ES-I3 (cell line): ENCODE measurements around the gene KRTAP10-7.
"Not testable (repeated sequence)": the region's sequence is repeated elsewhere in the genome, so short reads cannot be mapped to it uniquely, and the experiment has no call there.

Source experiments
- H3K36me3 ChIP-seq: 2 replicates; pipeline ENCODE4 v1.6.1; 2013; ENCODE audit warnings: mild to moderate bottlenecking, low read length, control low read depth, moderate library complexity; ENCODE audit not compliant: insufficient read depth
- H3K4me1 ChIP-seq: 2 replicates; pipeline ENCODE4 v1.6.1; 2013; ENCODE audit warnings: mild to moderate bottlenecking, control low read depth, low read length; ENCODE audit not compliant: insufficient read depth
- H3K9ac ChIP-seq: 2 replicates; pipeline ENCODE4 v1.6.1; 2013; ENCODE audit warnings: low read depth, mild to moderate bottlenecking, low read length, moderate library complexity
- H3K9me3 ChIP-seq: 2 replicates; pipeline ENCODE4 v1.6.1; 2013; ENCODE audit warnings: mild to moderate bottlenecking, low read length, moderate library complexity; ENCODE audit not compliant: control insufficient read depth, insufficient read depth

KRTAP10-7 gene

DNA sequence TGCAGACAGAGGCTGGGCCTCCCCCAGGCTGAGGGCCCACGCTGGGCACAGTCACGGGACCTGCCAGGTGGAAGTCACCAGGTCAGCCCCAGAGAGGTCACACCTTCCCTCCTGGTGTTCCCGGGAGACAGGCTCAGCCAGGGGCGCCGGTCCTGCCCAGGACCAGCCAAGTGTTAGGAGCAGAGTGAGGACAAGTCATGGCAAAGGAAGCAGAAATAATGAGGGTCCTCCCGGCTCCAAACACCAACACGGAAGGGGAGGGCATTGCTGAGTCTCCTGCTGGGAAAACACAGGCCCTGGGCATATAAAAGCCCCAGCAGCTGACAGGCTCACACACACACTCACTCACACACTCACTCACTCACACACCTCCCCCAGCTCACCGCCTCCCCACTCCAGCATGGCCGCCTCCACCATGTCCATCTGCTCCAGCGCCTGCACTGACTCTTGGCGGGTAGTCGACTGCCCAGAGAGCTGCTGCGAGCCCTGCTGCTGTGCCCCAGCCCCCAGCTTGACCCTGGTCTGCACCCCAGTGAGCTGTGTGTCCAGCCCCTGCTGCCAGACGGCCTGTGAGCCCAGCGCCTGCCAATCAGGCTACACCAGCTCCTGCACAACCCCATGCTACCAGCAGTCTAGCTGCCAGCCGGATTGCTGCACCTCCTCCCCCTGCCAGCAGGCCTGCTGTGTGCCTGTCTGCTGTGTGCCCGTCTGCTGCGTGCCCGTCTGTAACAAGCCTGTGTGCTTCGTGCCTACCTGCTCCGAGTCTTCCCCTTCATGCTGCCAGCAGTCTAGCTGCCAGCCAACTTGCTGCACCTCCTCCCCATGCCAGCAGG, 36.8 kb downstream of the KRTAP10-7 start, which contains the start of gene KRTAP10-10:
TSS of gene KRTAP10-10 (plus strand) at position 339 of the 833 bp plus-strand sequence. CDS start at position 401, 62 bp downstream.
- peaks cover 8% of the 10 kb centered on the region; the same call in 1 of the 2 replicates for H3K4me1 ChIP-seq
- no peak within 1 kb of the TSS for H3K9ac ChIP-seq
- H3K9me3 ChIP-seq: peaks cover 10% of the 10 kb centered on the region; the same call in 1 of the 2 replicates
- no peaks in the 10 kb centered on the region for H3K36me3 ChIP-seq

DNA sequence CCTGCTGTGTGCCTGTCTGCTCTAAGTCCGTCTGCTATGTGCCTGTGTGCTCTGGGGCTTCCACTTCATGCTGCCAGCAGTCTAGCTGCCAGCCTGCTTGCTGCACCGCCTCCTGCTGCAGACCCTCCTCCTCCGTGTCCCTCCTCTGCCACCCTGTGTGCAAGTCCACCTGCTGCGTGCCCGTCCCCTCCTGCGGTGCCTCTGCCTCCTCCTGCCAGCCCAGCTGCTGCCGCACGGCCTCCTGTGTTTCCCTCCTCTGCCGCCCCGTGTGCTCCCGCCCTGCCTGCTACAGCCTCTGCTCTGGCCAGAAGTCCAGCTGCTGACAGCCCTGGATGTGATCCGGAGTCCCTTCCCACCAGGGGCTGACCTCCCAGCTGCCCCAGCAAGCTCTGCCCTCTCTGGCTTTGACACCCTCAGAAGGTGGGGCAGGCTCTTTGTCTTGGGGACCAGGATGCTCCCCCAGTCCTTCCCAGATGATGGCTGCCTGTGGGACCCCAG, 37.5 kb downstream of the KRTAP10-7 start:
- not testable (repeated sequence) for H3K36me3 ChIP-seq, H3K9ac ChIP-seq, H3K4me1 ChIP-seq
- H3K9me3 ChIP-seq: peaks cover 10% of the 10 kb centered on the region; the same call in 1 of the 2 replicates

DNA sequence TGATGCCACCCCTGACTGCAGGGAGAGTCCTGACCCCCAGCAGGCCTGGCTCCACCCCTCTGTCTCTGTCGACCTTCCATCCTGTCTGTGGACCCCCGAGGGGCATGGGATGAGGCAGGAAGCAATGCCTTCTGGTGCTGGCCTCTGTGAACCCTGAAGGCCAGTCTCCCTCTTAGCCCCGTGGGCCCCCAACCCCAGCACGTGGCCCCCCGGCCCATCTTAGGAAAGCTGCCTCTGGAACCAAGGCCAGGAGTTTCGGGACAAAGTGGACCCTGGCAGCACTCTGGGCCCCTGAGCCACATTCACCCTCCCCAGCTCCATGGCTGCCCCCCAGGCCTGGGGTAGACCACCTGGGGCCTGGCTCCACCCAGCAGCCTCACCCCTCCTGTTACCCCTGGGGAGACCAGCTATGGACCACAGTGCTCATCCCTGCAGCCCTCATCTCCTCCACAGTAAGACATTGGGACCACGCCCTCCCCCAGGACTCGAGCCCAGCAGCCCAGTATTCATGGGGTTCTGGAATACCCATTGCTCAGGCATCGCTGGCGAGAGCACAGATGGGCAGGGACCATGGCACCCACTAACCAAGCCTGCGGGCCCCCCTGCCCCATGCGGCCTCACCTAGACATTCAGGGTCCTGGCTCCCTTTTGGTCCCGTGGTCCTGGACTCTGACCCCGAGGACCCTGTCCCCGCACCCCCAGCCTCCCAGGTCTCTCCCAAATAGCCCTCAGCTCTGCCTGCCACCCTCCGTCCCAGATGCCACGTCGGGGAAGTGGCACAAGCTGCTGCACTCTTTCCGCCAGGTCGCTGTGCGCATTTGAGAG, 38.3 kb downstream of the KRTAP10-7 start:
- not testable (repeated sequence) for H3K9ac ChIP-seq, H3K36me3 ChIP-seq, H3K4me1 ChIP-seq
- peaks cover 10% of the 10 kb centered on the region; the same call in 1 of the 2 replicates for H3K9me3 ChIP-seq

DNA sequence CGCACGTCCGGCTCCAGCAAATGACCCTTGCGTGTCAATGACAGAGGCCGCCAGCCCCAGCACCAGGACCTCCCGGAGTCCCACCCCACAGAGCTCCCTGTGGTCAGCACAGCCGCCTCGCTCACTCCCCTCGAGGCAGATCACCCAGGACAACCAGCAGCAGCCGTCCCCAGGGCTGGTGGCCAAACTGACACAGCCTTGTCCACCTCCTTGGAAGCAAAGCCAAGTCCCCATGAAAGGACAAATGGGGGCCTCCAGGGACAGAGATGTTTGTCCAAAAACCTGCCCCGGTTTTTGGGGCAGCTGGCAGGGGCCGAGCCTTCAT, 38.9 kb downstream of the KRTAP10-7 start:
- H3K4me1 ChIP-seq: peaks cover 8% of the 10 kb centered on the region; the same call in 1 of the 2 replicates
- H3K36me3 ChIP-seq: no peaks in the 10 kb centered on the region
- no peak overlapping the region for H3K9ac ChIP-seq
- H3K9me3 ChIP-seq: peaks cover 14% of the 10 kb centered on the region; the same call in 1 of the 2 replicates

GRCh38 chr21:44640761-44641160, 40.4 kb downstream of the KRTAP10-7 start:
- H3K9me3 ChIP-seq: peaks cover 18% of the 10 kb centered on the region
- H3K36me3 ChIP-seq: no peaks in the 10 kb centered on the region
- peaks cover 8% of the 10 kb centered on the region; the same call in 1 of the 2 replicates for H3K4me1 ChIP-seq
- no peak overlapping the region for H3K9ac ChIP-seq

GRCh38 chr21:44643741-44644310, 43.4 kb downstream of the KRTAP10-7 start:
- Histone ChIP-seq H3K9me3 (peaks cover 18% of the 10 kb centered on the region), H3K36me3 (no peaks in the 10 kb centered on the region), H3K9ac (no peak overlapping the region), H3K4me1 (no peaks in the 10 kb centered on the region)

DNA sequence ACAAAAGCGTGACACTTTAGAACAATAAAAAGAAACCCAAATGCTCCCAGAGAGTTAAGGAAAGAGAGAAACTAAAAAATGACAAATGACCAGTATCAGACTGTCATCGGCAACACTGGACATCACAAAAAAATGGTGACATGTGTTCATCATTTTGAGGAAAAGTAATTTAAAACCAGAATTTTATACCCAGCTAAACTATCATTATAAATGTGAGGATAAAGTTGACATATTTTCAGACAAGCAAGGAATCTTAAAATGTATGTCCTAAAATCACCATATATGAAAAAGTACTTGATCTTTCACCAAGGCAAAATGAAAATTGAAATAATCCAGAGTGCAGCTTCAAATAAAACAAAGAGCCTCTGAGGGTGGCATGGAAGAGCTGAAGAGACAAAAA, 44.5 kb downstream of the KRTAP10-7 start:
- Histone ChIP-seq H3K9me3 (peaks cover 18% of the 10 kb centered on the region), H3K9ac (no peak overlapping the region)

DNA sequence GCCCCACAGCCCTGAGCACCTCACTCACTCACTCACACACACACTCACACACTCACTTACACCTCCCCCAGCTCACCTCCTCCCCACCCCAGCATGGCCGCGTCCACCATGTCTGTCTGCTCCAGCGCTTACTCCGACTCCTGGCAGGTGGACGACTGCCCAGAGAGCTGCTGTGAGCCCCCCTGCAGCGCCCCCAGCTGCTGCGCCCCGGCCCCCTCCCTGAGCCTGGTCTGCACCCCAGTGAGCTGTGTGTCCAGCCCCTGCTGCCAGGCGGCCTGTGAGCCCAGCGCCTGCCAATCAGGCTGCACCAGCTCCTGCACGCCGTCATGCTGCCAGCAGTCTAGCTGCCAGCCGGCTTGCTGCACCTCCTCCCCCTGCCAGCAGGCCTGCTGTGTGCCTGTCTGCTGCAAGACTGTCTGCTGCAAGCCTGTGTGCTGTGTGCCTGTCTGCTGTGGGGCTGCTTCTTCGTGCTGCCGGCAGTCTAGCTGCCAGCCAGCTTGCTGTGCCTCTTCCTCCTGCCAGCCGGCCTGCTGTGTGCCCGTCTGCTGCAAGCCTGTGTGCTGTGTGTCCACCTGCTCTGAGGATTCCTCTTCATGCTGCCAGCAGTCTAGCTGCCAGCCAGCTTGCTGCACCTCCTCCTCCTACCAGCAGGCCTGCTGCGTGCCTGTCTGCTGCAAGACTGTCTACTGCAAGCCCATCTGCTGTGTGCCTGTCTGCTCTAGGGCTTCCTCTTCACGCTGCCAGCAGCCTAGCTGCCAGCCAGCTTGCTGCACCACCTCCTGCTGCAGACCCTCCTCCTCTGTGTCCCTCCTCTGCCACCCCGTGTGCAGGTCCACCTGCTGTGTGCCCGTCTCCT, 46.2 kb downstream of the KRTAP10-7 start, which contains the start of gene KRTAP10-11:
TSS of gene KRTAP10-11 (plus strand) at position 49 of the 856 bp plus-strand sequence. CDS start at position 94, 45 bp downstream.
- not testable (repeated sequence) for H3K4me1 ChIP-seq, H3K9ac ChIP-seq, H3K36me3 ChIP-seq, H3K9me3 ChIP-seq

More for the DNA sequence above, 44.5 kb downstream of the KRTAP10-7 start:
- Histone ChIP-seq H3K4me1 (no peaks in the 10 kb centered on the region), H3K36me3 (no peaks in the 10 kb centered on the region)

DNA sequence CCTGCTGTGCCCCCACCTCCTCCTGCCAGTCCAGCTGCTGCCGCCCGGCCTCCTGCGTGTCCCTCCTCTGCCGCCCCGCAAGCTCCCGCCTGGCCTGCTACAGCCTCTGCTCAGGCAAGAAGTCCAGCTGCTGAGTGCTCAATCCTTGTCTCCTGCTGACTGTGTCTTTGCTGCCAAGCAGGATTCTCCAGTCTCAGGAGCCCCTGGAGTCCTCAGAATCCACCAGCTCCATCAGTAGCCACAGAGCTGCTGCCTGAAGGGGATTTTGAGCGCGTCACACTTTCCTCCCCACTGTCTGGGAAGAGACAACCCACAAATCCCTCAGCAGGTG, 46.8 kb downstream of the KRTAP10-7 start:
- Histone ChIP-seq H3K4me1 (no peaks in the 10 kb centered on the region), H3K9me3 (peaks cover 8% of the 10 kb centered on the region), H3K9ac (no peak overlapping the region), H3K36me3 (no peaks in the 10 kb centered on the region)

DNA sequence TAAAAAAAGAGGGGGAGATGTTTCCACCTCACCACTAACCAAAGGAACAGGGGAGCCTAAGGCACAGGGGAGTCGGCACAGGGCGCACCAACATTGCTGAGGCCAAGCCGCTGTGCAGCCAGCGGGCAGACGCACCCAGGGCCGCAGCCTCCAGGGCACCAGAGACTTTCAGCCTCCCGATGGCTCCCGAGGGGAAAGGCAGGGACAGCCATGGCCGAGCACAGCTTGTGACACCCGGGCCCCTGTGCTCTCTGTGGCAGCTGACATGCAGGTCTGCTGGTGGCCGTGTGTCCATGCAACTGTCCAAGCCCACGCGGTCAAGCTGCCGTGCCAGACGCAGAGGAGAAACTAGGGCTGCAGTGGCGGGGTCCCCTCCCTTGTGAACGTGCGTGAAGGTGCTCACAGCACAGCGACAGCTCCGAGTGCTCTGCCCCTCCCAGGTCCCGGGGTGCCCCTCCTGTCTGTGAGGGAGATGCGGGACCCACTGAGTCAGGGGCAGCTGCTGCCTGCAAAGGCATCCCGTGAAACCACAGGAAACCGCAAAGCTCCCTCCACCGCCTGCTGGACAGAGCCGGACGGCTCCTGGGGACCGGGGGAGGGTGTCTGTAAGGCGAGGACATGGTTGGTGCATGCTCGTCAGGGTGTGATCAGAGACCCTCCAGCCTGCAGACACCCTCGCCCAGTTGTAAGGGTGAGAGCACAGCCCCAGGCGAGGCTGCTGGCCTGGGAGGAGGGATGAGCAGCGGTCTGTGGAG, 48.3 kb downstream of the KRTAP10-7 start:
- H3K9me3 ChIP-seq: peaks cover 8% of the 10 kb centered on the region
- no peaks in the 10 kb centered on the region for H3K4me1 ChIP-seq
- no peak overlapping the region for H3K9ac ChIP-seq

GRCh38 chr21:44649521-44650100, 49.2 kb downstream of the KRTAP10-7 start:
- Histone ChIP-seq H3K9me3 (peaks cover 4% of the 10 kb centered on the region; the same call in 1 of the 2 replicates), H3K4me1 (no peaks in the 10 kb centered on the region), H3K9ac (no peak overlapping the region), H3K36me3 (no peaks in the 10 kb centered on the region)

More for the DNA sequence above, 48.3 kb downstream of the KRTAP10-7 start:
- H3K36me3 ChIP-seq: no peaks in the 10 kb centered on the region

DNA sequence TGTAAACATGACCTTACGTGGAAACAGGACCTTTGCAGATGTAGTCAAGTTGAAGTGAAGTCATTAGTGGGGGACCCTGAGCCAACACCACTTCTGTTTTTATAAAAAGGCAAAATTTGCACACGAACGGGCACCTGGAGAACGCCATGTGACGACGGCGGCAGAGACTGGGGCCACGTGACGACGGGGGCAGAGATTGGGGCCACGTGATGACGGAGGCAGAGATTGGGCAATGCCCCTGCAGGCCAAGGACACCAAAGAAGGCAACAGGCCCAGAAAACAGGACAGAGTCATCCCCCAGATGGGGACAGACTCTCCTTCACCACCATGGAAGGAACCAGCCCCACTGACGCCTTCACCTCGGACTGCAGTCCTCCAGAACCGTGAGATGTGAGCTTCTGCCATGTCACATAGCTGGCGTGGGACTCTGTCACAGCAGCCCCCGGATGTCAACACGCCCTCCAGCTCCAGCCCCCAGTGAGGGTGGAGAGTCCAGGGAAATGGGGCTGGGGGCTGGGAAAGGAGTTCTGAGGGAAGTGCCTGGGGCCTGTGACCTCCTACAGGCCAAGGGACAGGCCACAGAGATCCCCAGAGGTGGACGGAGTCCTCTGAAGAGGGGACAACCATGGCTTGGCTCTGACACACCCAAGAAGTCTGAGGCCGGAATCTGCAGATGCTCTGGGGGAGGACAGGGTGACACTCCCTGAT, 50.0 kb downstream of the KRTAP10-7 start:
- no peaks in the 10 kb centered on the region for H3K9me3 ChIP-seq
- no peaks in the 10 kb centered on the region for H3K4me1 ChIP-seq
- H3K36me3 ChIP-seq: no peaks in the 10 kb centered on the region
- H3K9ac ChIP-seq: no peak overlapping the region
